ENCODE results near the gene KLHDC8A.
A peak's percentile ranks its signal among the peaks of the same experiment; 100 is the strongest.

Gene KLHDC8A

GRCh38 chr1:205313563-205314308 lies 43.0 kb downstream of the KLHDC8A start:
- Mint-ChIP-seq H3K36me3 (ENCODE audit: low read depth) (peaks cover 35% of the 10 kb centered on the region), H3K27ac (peak overlapping the region; percentile 93)
- intact Hi-C loops (cut with micrococcal nuclease) = loop anchor here (5.0 kb wide), 1 partner anchor 101 kb away; the partner anchor contains the start of gene DSTYK

GRCh38 chr1:205312866-205313562 lies 43.7 kb downstream of the KLHDC8A start:
- intact Hi-C loops (cut with micrococcal nuclease) = loop anchor here (5.0 kb wide), 1 partner anchor 101 kb away; the partner anchor contains the start of gene DSTYK
- H3K9me3 Mint-ChIP-seq = no peaks in the 10 kb centered on the region
- H3K27me3 Mint-ChIP-seq = no peaks in the 10 kb centered on the region
- peaks cover 42% of the 10 kb centered on the region for H3K36me3 Mint-ChIP-seq (ENCODE audit: low read depth)
- peak overlapping the region; percentile 45 for H3K4me3 Mint-ChIP-seq
- H3K27ac Mint-ChIP-seq = peak overlapping the region; percentile 93
- H3K4me1 Mint-ChIP-seq (ENCODE audit: low read depth) = peaks cover 77% of the 10 kb centered on the region

More at GRCh38 chr1:205313563-205314308, 43.0 kb downstream of the KLHDC8A start:
- H3K9me3 Mint-ChIP-seq = no peaks in the 10 kb centered on the region
- H3K4me1 Mint-ChIP-seq (ENCODE audit: low read depth) = peaks cover 77% of the 10 kb centered on the region
- peak overlapping the region; percentile 56 for H3K4me3 Mint-ChIP-seq
- H3K27me3 Mint-ChIP-seq = no peaks in the 10 kb centered on the region

GRCh38 chr1:205310976-205311704 lies 45.6 kb downstream of the KLHDC8A start:
- H3K27ac Mint-ChIP-seq = peak overlapping the region; percentile 80
- no peak overlapping the region for H3K4me3 Mint-ChIP-seq
- peaks cover 67% of the 10 kb centered on the region for H3K4me1 Mint-ChIP-seq (ENCODE audit: low read depth)
- no peaks in the 10 kb centered on the region for H3K9me3 Mint-ChIP-seq
- intact Hi-C loops (cut with micrococcal nuclease) = loop anchor here (5.0 kb wide), 1 partner anchor 99 kb away; the partner anchor contains the start of gene DSTYK
- no peaks in the 10 kb centered on the region for H3K27me3 Mint-ChIP-seq
- peaks cover 51% of the 10 kb centered on the region for H3K36me3 Mint-ChIP-seq (ENCODE audit: low read depth)

- Mint-ChIP-seq H3K27me3 (no peaks in the 10 kb centered on the region), H3K4me1 (ENCODE audit: low read depth) (peaks cover 61% of the 10 kb centered on the region), H3K27ac (peak overlapping the region; percentile 80), H3K36me3 (ENCODE audit: low read depth) (peaks cover 65% of the 10 kb centered on the region), H3K4me3 (no peak overlapping the region), H3K9me3 (no peaks in the 10 kb centered on the region)
- intact Hi-C loops (cut with micrococcal nuclease) = loop anchor here (5.0 kb wide), 1 partner anchor 97 kb away; the partner anchor contains the start of gene DSTYK
Measured at GRCh38 chr1:205309741-205310140, 47.0 kb downstream of the KLHDC8A start.

GRCh38 chr1:205306929-205307566 lies 49.7 kb downstream of the KLHDC8A start:
- peaks cover 92% of the 10 kb centered on the region for H3K36me3 Mint-ChIP-seq (ENCODE audit: low read depth)
- peaks cover 35% of the 10 kb centered on the region for H3K4me1 Mint-ChIP-seq (ENCODE audit: low read depth)
- H3K27ac Mint-ChIP-seq = no peak overlapping the region

GRCh38 chr1:205304695-205305070 lies 52.0 kb downstream of the KLHDC8A start:
- no peaks in the 10 kb centered on the region for H3K9me3 Mint-ChIP-seq
- intact Hi-C loops (cut with micrococcal nuclease) = no loop called here
- H3K27me3 Mint-ChIP-seq = no peaks in the 10 kb centered on the region
- H3K36me3 Mint-ChIP-seq (ENCODE audit: low read depth) = peaks cover 90% of the 10 kb centered on the region
- peaks cover 35% of the 10 kb centered on the region for H3K4me1 Mint-ChIP-seq (ENCODE audit: low read depth)
- H3K4me3 Mint-ChIP-seq = no peak overlapping the region
- no peak overlapping the region for H3K27ac Mint-ChIP-seq

More at GRCh38 chr1:205306929-205307566, 49.7 kb downstream of the KLHDC8A start:
- intact Hi-C loops (cut with micrococcal nuclease) = no loop called here
- Mint-ChIP-seq H3K4me3 (no peak overlapping the region), H3K9me3 (no peaks in the 10 kb centered on the region), H3K27me3 (no peaks in the 10 kb centered on the region)

GRCh38 chr1:205304046-205304694 lies 52.6 kb downstream of the KLHDC8A start:
- H3K4me1 Mint-ChIP-seq (ENCODE audit: low read depth) = peaks cover 37% of the 10 kb centered on the region

GRCh38 chr1:205303247-205303888 lies 53.4 kb downstream of the KLHDC8A start:
- no peak overlapping the region for H3K27ac Mint-ChIP-seq

More at GRCh38 chr1:205304046-205304694, 52.6 kb downstream of the KLHDC8A start:
- no peak overlapping the region for H3K4me3 Mint-ChIP-seq
- no peaks in the 10 kb centered on the region for H3K9me3 Mint-ChIP-seq
- no peaks in the 10 kb centered on the region for H3K27me3 Mint-ChIP-seq
- intact Hi-C loops (cut with micrococcal nuclease) = no loop called here
- H3K27ac Mint-ChIP-seq = no peak overlapping the region
- H3K36me3 Mint-ChIP-seq (ENCODE audit: low read depth) = peaks cover 85% of the 10 kb centered on the region

GRCh38 chr1:205301842-205302588 lies 54.7 kb downstream of the KLHDC8A start:
- Mint-ChIP-seq H3K4me3 (no peak overlapping the region), H3K9me3 (no peaks in the 10 kb centered on the region), H3K27me3 (peaks cover 1% of the 10 kb centered on the region), H3K27ac (peak overlapping the region; percentile 8), H3K4me1 (ENCODE audit: low read depth) (peaks cover 26% of the 10 kb centered on the region), H3K36me3 (ENCODE audit: low read depth) (peaks cover 63% of the 10 kb centered on the region)
- intact Hi-C loops (cut with micrococcal nuclease) = loop anchor here (2.0 kb wide), 1 partner anchor 29 kb away; no protein-coding TSS in a partner anchor

More at GRCh38 chr1:205303247-205303888, 53.4 kb downstream of the KLHDC8A start:
- no peaks in the 10 kb centered on the region for H3K9me3 Mint-ChIP-seq
- no peak overlapping the region for H3K4me3 Mint-ChIP-seq
- H3K36me3 Mint-ChIP-seq (ENCODE audit: low read depth) = peaks cover 77% of the 10 kb centered on the region
- H3K4me1 Mint-ChIP-seq (ENCODE audit: low read depth) = peaks cover 32% of the 10 kb centered on the region
- intact Hi-C loops (cut with micrococcal nuclease) = no loop called here
- H3K27me3 Mint-ChIP-seq = peaks cover 1% of the 10 kb centered on the region

- no peak overlapping the region for H3K27ac Mint-ChIP-seq
- no peak overlapping the region for H3K4me3 Mint-ChIP-seq
- intact Hi-C loops (cut with micrococcal nuclease) = loop anchor here (2.0 kb wide), 1 partner anchor 29 kb away; no protein-coding TSS in a partner anchor
- H3K4me1 Mint-ChIP-seq (ENCODE audit: low read depth) = peaks cover 23% of the 10 kb centered on the region
- peaks cover 2% of the 10 kb centered on the region for H3K27me3 Mint-ChIP-seq
- no peaks in the 10 kb centered on the region for H3K9me3 Mint-ChIP-seq
- H3K36me3 Mint-ChIP-seq (ENCODE audit: low read depth) = peaks cover 56% of the 10 kb centered on the region
Measured at GRCh38 chr1:205301205-205301821, 55.4 kb downstream of the KLHDC8A start.

- H3K27ac Mint-ChIP-seq = no peak overlapping the region
- peaks cover 7% of the 10 kb centered on the region for H3K27me3 Mint-ChIP-seq
- intact Hi-C loops (cut with micrococcal nuclease) = loop anchor here (2.0 kb wide), 1 partner anchor 27 kb away; no protein-coding TSS in a partner anchor
- H3K4me1 Mint-ChIP-seq (ENCODE audit: low read depth) = peaks cover 30% of the 10 kb centered on the region
- no peaks in the 10 kb centered on the region for H3K9me3 Mint-ChIP-seq
- H3K36me3 Mint-ChIP-seq (ENCODE audit: low read depth) = peaks cover 45% of the 10 kb centered on the region
- H3K4me3 Mint-ChIP-seq = no peak overlapping the region
Measured at GRCh38 chr1:205300149-205300548, 56.6 kb downstream of the KLHDC8A start.
